ENCODE results near the gene IFI35. TPM values are rescaled to one million over a fixed set of nuclear protein-coding genes. Genes with fewer than 3 reads are reported as not detected.
"Not testable (repeated sequence)": the region's sequence is repeated elsewhere in the genome, so short reads cannot be mapped to it uniquely, and the experiment has no call there.

The IFI35 gene
- polyA plus RNA-seq, 3 donors, result 9.3 to 12.9 (median 11.0) TPM

- DNase-seq (ENCODE audit: extremely low read depth in 1 of 11, low read depth in 9 of 11, low spot score in 4 of 11), result peak in 1 of 11 donors; percentile 26
These were observed 27.6 kb downstream of the IFI35 start for GRCh38 chr17:43033948-43034881.

GRCh38 chr17:43034894-43035293, 28.3 kb downstream of the IFI35 start:
- no peak for DNase-seq (ENCODE audit: extremely low read depth in 1 of 11, low read depth in 9 of 11, low spot score in 4 of 11)

GRCh38 chr17:43039646-43040045, 33.1 kb downstream of the IFI35 start:
- no peak for DNase-seq (ENCODE audit: extremely low read depth in 1 of 11, low read depth in 9 of 11, low spot score in 4 of 11)

GRCh38 chr17:43040655-43041054, 34.1 kb downstream of the IFI35 start:
- no peak for DNase-seq (ENCODE audit: extremely low read depth in 1 of 11, low read depth in 9 of 11, low spot score in 4 of 11)

GRCh38 chr17:43042025-43042628, 35.5 kb downstream of the IFI35 start:
- DNase-seq (ENCODE audit: extremely low read depth in 1 of 11, low read depth in 9 of 11, low spot score in 4 of 11), result no peak

GRCh38 chr17:43043307-43043706, 36.7 kb downstream of the IFI35 start:
- no peak for DNase-seq (ENCODE audit: extremely low read depth in 1 of 11, low read depth in 9 of 11, low spot score in 4 of 11)

GRCh38 chr17:43044024-43044423, 37.4 kb downstream of the IFI35 start:
- no peak for DNase-seq (ENCODE audit: extremely low read depth in 1 of 11, low read depth in 9 of 11, low spot score in 4 of 11)

- DNase-seq (ENCODE audit: extremely low read depth in 1 of 11, low read depth in 9 of 11, low spot score in 4 of 11), result no peak
These were observed 45.4 kb downstream of the IFI35 start for GRCh38 chr17:43051969-43052368.

GRCh38 chr17:43053008-43053407, 46.4 kb downstream of the IFI35 start:
- DNase-seq (ENCODE audit: extremely low read depth in 1 of 11, low read depth in 9 of 11, low spot score in 4 of 11), result not testable (repeated sequence)

- no peak for DNase-seq (ENCODE audit: extremely low read depth in 1 of 11, low read depth in 9 of 11, low spot score in 4 of 11)
These were observed 49.5 kb downstream of the IFI35 start for GRCh38 chr17:43056051-43056450.

- no peak for DNase-seq (ENCODE audit: extremely low read depth in 1 of 11, low read depth in 9 of 11, low spot score in 4 of 11)
These were observed 56.5 kb downstream of the IFI35 start for GRCh38 chr17:43062984-43063638.

Other genes starting within 250 kb of the IFI35 start
- 100 to 1,000 TPM in 1 of 3 donors, 10 to 100 TPM in 2; 80.9 to 101 (median 84.6) TPM for gene RAMP2, start 245.6 kb upstream of the IFI35 start, polyA plus RNA-seq (ENCODE audit: insufficient read length in 3 of 3)
- 10 to 100 TPM; 80.6 to 93.2 (median 86.2) TPM for gene VPS25, start 233.3 kb upstream of the IFI35 start, polyA plus RNA-seq (ENCODE audit: insufficient read length in 3 of 3)
- 10 to 100 TPM in 1 of 3 donors, 1 to 10 TPM in 2; 7.1 to 16.8 (median 7.8) TPM for gene WNK4, start 226.2 kb upstream of the IFI35 start, polyA plus RNA-seq (ENCODE audit: insufficient read length in 3 of 3)
- gene COA3, start 208.1 kb upstream of the IFI35 start, polyA plus RNA-seq (ENCODE audit: insufficient read length in 3 of 3), result 100 to 1,000 TPM; 150 to 167 (median 159) TPM
- 1 to 10 TPM; 1.4 to 3.4 (median 2.2) TPM for gene CNTD1, start 207.9 kb upstream of the IFI35 start, polyA plus RNA-seq (ENCODE audit: insufficient read length in 3 of 3)
- 10 to 100 TPM; 70.2 to 76.5 (median 74.2) TPM for gene BECN1, start 182.5 kb upstream of the IFI35 start, polyA plus RNA-seq (ENCODE audit: insufficient read length in 3 of 3)
- 100 to 1,000 TPM in 2 of 3 donors, 10 to 100 TPM in 1; 96.0 to 115 (median 110) TPM for gene PSME3, start 173.4 kb upstream of the IFI35 start, polyA plus RNA-seq (ENCODE audit: insufficient read length in 3 of 3)
- 1 to 10 TPM in 2 of 3 donors, under 1 TPM in 1; 0.92 to 1.5 (median 1.1) TPM for gene AOC2, start 162.2 kb upstream of the IFI35 start, polyA plus RNA-seq (ENCODE audit: insufficient read length in 3 of 3)
- 1 to 10 TPM; 4.8 to 6.3 (median 5.3) TPM for gene AOC3, start 155.6 kb upstream of the IFI35 start, polyA plus RNA-seq (ENCODE audit: insufficient read length in 3 of 3)
- gene G6PC1, start 106.0 kb upstream of the IFI35 start, polyA plus RNA-seq (ENCODE audit: insufficient read length in 3 of 3), result 1 to 10 TPM; 6.2 to 9.6 (median 9.5) TPM
- gene AARSD1, start 42.3 kb upstream of the IFI35 start, polyA plus RNA-seq (ENCODE audit: insufficient read length in 3 of 3), result 10 to 100 TPM; 57.3 to 76.0 (median 60.5) TPM
- gene PTGES3L, start 26.7 kb upstream of the IFI35 start, polyA plus RNA-seq (ENCODE audit: insufficient read length in 3 of 3), result 1 to 10 TPM; 1.8 to 3.2 (median 3.2) TPM
- gene RUNDC1, start 26.2 kb upstream of the IFI35 start, polyA plus RNA-seq (ENCODE audit: insufficient read length in 3 of 3), result 10 to 100 TPM; 16.8 to 18.1 (median 17.1) TPM
- gene RPL27, start 8.4 kb upstream of the IFI35 start, polyA plus RNA-seq (ENCODE audit: insufficient read length in 3 of 3), result 1,000 to 10,000 TPM; 1,334 to 1,508 (median 1,422) TPM
- gene VAT1, start 15.6 kb downstream of the IFI35 start, polyA plus RNA-seq (ENCODE audit: insufficient read length in 3 of 3), result 100 to 1,000 TPM; 113 to 134 (median 129) TPM
- 1 to 10 TPM; 3.6 to 4.0 (median 3.9) TPM for gene RND2, start 18.4 kb downstream of the IFI35 start, polyA plus RNA-seq (ENCODE audit: insufficient read length in 3 of 3)
- gene BRCA1, start 118.6 kb downstream of the IFI35 start, polyA plus RNA-seq (ENCODE audit: insufficient read length in 3 of 3), result 10 to 100 TPM; 15.8 to 17.7 (median 16.5) TPM
- gene NBR1, start 164.4 kb downstream of the IFI35 start, polyA plus RNA-seq (ENCODE audit: insufficient read length in 3 of 3), result 100 to 1,000 TPM; 107 to 122 (median 122) TPM
- 10 to 100 TPM; 15.2 to 30.7 (median 17.3) TPM for gene TMEM106A, start 205.1 kb downstream of the IFI35 start, polyA plus RNA-seq (ENCODE audit: insufficient read length in 3 of 3)
- 10 to 100 TPM; 11.3 to 42.6 (median 12.3) TPM for gene CCDC200, start 221.8 kb downstream of the IFI35 start, polyA plus RNA-seq (ENCODE audit: insufficient read length in 3 of 3)
- gene RNU2-1, start 227.2 kb downstream of the IFI35 start, polyA plus RNA-seq (ENCODE audit: insufficient read length in 3 of 3), result not detected